ENCODE results near the gene RETSAT. TPM values are rescaled to one million over a fixed set of nuclear protein-coding genes. Genes with fewer than 3 reads are reported as not detected.

The RETSAT gene
- total and polyA plus RNA-seq, 2 of the 13 experiments (the other 11 are each of a cell fraction or from before 2014, with no cell fraction given) = 46.7 to 61.0 TPM

DNA sequence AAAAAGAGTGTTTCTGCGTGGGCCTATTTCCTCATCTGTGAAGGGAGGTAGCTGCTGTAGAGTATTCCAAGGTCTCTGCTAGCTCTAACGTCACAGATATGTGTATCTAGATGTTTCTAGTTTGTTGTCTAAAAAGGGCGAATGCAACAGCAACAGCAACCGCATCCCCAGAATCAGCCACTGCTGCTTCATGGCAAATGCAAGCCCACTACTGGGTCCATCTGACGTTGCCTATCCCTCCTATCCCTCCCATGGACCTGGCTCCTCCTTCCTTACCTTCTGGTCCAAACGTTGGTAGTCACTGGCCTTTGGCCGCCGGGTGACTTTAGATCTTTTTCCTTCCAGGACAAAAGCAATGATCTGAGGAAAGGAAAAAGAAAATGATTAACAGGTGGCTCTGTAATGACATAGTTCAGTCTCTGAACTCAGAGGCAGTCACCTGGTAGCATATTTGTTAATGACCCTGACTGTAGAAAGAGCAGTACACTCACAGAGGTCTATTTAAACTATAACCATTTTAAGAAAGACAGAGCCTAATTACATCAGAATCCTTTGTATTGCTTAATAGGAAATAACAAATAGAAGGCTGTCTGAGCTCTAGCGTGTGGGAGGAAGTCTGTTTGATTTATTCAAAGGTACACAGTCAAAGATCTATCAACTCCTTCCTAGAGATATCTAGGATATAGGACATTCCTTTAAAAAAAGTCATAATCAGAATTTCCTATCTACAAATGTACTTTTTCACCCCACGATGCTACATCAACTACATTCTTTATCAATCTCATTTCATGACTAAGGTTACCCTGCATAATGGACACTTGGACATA, 29.5 kb downstream of the RETSAT start (continued):
- TF ChIP-seq, protein P1, sequence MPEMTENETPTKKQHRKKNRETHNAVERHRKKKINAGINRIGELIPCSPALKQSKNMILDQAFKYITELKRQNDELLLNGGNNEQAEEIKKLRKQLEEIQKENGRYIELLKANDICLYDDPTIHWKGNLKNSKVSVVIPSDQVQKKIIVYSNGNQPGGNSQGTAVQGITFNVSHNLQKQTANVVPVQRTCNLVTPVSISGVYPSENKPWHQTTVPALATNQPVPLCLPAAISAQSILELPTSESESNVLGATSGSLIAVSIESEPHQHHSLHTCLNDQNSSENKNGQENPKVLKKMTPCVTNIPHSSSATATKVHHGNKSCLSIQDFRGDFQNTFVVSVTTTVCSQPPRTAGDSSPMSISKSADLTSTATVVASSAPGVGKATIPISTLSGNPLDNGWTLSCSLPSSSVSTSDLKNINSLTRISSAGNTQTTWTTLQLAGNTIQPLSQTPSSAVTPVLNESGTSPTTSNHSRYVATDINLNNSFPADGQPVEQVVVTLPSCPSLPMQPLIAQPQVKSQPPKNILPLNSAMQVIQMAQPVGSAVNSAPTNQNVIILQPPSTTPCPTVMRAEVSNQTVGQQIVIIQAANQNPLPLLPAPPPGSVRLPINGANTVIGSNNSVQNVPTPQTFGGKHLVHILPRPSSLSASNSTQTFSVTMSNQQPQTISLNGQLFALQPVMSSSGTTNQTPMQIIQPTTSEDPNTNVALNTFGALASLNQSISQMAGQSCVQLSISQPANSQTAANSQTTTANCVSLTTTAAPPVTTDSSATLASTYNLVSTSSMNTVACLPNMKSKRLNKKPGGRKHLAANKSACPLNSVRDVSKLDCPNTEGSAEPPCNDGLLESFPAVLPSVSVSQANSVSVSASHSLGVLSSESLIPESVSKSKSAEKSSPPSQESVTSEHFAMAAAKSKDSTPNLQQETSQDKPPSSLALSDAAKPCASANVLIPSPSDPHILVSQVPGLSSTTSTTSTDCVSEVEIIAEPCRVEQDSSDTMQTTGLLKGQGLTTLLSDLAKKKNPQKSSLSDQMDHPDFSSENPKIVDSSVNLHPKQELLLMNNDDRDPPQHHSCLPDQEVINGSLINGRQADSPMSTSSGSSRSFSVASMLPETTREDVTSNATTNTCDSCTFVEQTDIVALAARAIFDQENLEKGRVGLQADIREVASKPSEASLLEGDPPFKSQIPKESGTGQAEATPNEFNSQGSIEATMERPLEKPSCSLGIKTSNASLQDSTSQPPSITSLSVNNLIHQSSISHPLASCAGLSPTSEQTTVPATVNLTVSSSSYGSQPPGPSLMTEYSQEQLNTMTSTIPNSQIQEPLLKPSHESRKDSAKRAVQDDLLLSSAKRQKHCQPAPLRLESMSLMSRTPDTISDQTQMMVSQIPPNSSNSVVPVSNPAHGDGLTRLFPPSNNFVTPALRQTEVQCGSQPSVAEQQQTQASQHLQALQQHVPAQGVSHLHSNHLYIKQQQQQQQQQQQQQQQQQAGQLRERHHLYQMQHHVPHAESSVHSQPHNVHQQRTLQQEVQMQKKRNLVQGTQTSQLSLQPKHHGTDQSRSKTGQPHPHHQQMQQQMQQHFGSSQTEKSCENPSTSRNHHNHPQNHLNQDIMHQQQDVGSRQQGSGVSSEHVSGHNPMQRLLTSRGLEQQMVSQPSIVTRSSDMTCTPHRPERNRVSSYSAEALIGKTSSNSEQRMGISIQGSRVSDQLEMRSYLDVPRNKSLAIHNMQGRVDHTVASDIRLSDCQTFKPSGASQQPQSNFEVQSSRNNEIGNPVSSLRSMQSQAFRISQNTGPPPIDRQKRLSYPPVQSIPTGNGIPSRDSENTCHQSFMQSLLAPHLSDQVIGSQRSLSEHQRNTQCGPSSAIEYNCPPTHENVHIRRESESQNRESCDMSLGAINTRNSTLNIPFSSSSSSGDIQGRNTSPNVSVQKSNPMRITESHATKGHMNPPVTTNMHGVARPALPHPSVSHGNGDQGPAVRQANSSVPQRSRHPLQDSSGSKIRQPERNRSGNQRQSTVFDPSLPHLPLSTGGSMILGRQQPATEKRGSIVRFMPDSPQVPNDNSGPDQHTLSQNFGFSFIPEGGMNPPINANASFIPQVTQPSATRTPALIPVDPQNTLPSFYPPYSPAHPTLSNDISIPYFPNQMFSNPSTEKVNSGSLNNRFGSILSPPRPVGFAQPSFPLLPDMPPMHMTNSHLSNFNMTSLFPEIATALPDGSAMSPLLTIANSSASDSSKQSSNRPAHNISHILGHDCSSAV (CRISPR knock-in tag; IDR thresholded peaks at IDR 0.05; ENCODE audit: borderline replicate concordance) = 0 out of 2 replicates have a peak, but pooled peaks have one; percentile 29
- TF ChIP-seq CBFB (CRISPR knock-in tag; IDR thresholded peaks at IDR 0.05) (peak; percentile 64; the same call in 1 of the 2 replicates), JARID2 (CRISPR knock-in tag; IDR thresholded peaks at IDR 0.05; ENCODE audit: insufficient replicate concordance) (no peak), HOXD1 (CRISPR knock-in tag; IDR thresholded peaks at IDR 0.05) (peak; percentile 12; the same call in 1 of the 2 replicates), ZNF432 (CRISPR knock-in tag; IDR thresholded peaks at IDR 0.05; ENCODE audit: borderline replicate concordance) (no peak), FOXM1 (CRISPR knock-in tag; IDR thresholded peaks at IDR 0.05) (no peak), HCFC1 (IDR thresholded peaks at IDR 0.05; ENCODE audit: low read depth, low read length) (0 out of 2 replicates have a peak, but pooled peaks have one; percentile 13), YEATS4 (CRISPR knock-in tag; IDR thresholded peaks at IDR 0.05; ENCODE audit: borderline replicate concordance) (peak; percentile 44; the same call in 1 of the 2 replicates), ARNTL (CRISPR knock-in tag; IDR thresholded peaks at IDR 0.05) (peak; percentile 50; the same call in 1 of the 2 replicates), ZNF234 (CRISPR knock-in tag; conservative IDR thresholded peaks at IDR 0.05) (no peak), ZNF670 (CRISPR knock-in tag; IDR thresholded peaks at IDR 0.05; ENCODE audit: borderline replicate concordance) (no peak)
- TF ChIP-seq, protein P2, sequence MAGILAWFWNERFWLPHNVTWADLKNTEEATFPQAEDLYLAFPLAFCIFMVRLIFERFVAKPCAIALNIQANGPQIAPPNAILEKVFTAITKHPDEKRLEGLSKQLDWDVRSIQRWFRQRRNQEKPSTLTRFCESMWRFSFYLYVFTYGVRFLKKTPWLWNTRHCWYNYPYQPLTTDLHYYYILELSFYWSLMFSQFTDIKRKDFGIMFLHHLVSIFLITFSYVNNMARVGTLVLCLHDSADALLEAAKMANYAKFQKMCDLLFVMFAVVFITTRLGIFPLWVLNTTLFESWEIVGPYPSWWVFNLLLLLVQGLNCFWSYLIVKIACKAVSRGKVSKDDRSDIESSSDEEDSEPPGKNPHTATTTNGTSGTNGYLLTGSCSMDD (CRISPR knock-in tag; IDR thresholded peaks at IDR 0.05) = no peak
- TF ChIP-seq, protein P3, sequence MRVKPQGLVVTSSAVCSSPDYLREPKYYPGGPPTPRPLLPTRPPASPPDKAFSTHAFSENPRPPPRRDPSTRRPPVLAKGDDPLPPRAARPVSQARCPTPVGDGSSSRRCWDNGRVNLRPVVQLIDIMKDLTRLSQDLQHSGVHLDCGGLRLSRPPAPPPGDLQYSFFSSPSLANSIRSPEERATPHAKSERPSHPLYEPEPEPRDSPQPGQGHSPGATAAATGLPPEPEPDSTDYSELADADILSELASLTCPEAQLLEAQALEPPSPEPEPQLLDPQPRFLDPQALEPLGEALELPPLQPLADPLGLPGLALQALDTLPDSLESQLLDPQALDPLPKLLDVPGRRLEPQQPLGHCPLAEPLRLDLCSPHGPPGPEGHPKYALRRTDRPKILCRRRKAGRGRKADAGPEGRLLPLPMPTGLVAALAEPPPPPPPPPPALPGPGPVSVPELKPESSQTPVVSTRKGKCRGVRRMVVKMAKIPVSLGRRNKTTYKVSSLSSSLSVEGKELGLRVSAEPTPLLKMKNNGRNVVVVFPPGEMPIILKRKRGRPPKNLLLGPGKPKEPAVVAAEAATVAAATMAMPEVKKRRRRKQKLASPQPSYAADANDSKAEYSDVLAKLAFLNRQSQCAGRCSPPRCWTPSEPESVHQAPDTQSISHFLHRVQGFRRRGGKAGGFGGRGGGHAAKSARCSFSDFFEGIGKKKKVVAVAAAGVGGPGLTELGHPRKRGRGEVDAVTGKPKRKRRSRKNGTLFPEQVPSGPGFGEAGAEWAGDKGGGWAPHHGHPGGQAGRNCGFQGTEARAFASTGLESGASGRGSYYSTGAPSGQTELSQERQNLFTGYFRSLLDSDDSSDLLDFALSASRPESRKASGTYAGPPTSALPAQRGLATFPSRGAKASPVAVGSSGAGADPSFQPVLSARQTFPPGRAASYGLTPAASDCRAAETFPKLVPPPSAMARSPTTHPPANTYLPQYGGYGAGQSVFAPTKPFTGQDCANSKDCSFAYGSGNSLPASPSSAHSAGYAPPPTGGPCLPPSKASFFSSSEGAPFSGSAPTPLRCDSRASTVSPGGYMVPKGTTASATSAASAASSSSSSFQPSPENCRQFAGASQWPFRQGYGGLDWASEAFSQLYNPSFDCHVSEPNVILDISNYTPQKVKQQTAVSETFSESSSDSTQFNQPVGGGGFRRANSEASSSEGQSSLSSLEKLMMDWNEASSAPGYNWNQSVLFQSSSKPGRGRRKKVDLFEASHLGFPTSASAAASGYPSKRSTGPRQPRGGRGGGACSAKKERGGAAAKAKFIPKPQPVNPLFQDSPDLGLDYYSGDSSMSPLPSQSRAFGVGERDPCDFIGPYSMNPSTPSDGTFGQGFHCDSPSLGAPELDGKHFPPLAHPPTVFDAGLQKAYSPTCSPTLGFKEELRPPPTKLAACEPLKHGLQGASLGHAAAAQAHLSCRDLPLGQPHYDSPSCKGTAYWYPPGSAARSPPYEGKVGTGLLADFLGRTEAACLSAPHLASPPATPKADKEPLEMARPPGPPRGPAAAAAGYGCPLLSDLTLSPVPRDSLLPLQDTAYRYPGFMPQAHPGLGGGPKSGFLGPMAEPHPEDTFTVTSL (CRISPR knock-in tag; IDR thresholded peaks at IDR 0.05; ENCODE audit: borderline replicate concordance) = peak; percentile 59

All from HepG2 (cell line).